ENCODE results near the gene ZFR. TPM values are rescaled to one million over a fixed set of nuclear protein-coding genes. Genes with fewer than 3 reads are reported as not detected.

ZFR gene
- total and polyA plus RNA-seq, 8 donors: 47.1 to 116 (median 103) TPM

DNA sequence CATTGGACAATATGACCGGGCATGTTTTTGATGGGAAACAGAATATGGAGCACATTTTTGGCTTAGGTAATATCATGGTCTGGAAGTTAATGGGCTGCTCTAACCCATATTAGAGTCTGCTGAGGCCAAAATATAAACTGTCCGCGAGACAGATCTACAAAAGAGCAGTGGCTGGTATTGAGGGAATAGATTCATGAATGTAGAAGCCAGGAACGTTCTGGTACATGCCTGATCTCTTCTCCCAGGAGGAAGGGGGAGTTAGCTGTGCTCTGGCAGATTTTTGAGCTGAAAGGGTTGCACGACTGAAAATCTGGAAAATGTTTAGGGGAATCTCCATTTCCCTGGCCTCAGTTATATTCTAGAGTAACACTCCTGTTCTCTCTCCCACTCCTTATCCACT, 42.9 kb upstream of the ZFR start:
- H3K4me1 ChIP-seq: no peaks in the 10 kb centered on the region
- ATAC-seq: no peak

DNA sequence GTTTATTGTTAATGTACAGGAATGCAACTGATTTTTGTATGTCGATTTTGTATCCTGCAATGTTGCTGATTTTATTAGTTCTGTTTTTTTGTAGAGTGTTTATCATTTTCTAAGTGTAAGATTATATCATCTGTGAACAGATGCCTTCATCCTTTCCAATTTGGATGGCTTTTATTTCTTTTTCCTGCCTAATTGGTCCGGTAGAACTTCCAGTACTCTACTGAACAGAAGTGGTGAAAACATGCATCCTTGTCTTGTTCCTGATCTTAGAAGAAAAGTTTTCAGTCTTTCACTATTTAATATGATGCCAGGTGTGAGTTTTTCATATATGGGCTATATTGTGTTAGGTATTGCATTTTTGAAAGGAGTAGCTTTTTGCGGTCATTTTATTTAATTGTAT, 42.5 kb upstream of the ZFR start:
- no peaks in the 10 kb centered on the region for H3K4me1 ChIP-seq
- H3K9me3 ChIP-seq: no peaks in the 10 kb centered on the region
- no peak overlapping the region for H3K4me3 ChIP-seq
- TF ChIP-seq, protein P1, sequence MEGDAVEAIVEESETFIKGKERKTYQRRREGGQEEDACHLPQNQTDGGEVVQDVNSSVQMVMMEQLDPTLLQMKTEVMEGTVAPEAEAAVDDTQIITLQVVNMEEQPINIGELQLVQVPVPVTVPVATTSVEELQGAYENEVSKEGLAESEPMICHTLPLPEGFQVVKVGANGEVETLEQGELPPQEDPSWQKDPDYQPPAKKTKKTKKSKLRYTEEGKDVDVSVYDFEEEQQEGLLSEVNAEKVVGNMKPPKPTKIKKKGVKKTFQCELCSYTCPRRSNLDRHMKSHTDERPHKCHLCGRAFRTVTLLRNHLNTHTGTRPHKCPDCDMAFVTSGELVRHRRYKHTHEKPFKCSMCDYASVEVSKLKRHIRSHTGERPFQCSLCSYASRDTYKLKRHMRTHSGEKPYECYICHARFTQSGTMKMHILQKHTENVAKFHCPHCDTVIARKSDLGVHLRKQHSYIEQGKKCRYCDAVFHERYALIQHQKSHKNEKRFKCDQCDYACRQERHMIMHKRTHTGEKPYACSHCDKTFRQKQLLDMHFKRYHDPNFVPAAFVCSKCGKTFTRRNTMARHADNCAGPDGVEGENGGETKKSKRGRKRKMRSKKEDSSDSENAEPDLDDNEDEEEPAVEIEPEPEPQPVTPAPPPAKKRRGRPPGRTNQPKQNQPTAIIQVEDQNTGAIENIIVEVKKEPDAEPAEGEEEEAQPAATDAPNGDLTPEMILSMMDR (IDR thresholded peaks at IDR 0.05): no peak
- H3K27me3 ChIP-seq: no peaks in the 10 kb centered on the region
- H3K36me3 ChIP-seq: no peaks in the 10 kb centered on the region
- no peak for ATAC-seq
- H3K27ac ChIP-seq: no peak overlapping the region
- DNase-seq: no peak
- intact Hi-C loops (cut with DNase I): no loop called here

More for the DNA sequence above, 42.9 kb upstream of the ZFR start:
- Histone ChIP-seq H3K27me3 (no peaks in the 10 kb centered on the region), H3K4me3 (no peak overlapping the region), H3K27ac (no peak overlapping the region), H3K36me3 (no peaks in the 10 kb centered on the region), H3K9me3 (no peaks in the 10 kb centered on the region)
- no peak for DNase-seq
- TF ChIP-seq, protein P1 (IDR thresholded peaks at IDR 0.05): no peak
- intact Hi-C loops (cut with DNase I): no loop called here

DNA sequence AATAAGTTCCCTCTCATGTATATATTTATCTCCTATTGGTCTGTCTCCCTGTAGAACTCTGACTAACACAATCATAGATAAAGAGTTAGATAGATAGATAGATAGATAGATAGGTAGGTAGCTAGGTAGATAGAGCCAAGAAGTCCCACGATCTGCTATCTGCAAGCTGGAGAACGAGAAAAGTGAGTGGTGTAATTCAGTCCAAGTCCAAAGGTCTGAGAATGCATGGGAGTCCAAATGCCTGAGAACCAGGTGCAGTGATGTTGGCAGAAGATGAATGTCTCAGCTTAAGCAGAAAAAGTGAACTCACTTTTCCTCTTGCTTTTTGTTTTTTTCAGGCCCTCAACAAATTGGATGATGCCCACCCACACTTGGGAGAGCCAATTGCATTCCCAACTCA, 37.7 kb upstream of the ZFR start:
- H3K4me1 ChIP-seq: no peaks in the 10 kb centered on the region
- intact Hi-C loops (cut with DNase I): no loop called here
- no peak overlapping the region for H3K27ac ChIP-seq
- DNase-seq: no peak
- no peaks in the 10 kb centered on the region for H3K36me3 ChIP-seq
- TF ChIP-seq, protein P1 (IDR thresholded peaks at IDR 0.05): no peak
- H3K9me3 ChIP-seq: no peaks in the 10 kb centered on the region
- H3K27me3 ChIP-seq: no peaks in the 10 kb centered on the region
- no peak overlapping the region for H3K4me3 ChIP-seq
- ATAC-seq: no peak

DNA sequence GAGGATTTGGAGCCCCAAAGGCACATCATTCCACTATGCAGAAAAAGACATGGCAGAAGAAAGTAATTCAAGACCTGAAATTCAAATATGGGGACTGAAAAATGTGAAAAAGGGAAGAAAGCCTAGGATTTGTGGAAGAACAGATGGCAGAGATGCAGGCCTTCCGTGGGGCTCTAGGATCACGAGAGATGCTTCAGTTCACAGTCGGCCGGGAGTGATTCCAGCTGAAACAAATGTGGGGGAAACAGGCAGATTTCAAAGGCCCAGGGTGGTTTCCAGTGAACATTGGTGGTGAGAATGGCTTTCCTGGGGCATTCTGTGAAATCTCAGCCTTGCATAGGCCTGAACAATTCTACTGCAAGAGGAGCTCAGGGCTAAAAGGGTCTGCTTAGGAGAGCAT, 34.6 kb upstream of the ZFR start:
- ATAC-seq: no peak
- intact Hi-C loops (cut with DNase I): no loop called here

DNA sequence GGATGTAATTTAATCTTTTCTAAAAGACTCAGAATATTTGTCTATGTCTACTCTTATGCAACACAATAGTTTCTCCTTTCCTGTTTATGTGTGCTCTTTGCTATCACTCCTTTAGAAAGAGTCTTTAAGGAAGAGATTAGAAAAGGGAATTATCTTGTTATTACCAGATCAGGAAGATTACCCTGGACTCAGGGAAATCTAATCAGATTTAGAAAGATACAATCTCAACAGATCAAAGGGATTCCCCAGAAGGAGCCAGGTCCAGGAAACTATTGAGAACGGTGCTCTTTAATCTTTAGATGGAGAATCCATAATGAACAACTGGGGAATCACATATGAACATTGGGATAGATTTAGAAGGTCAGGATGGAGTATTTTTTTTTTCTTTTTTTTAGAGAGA, 32.4 kb upstream of the ZFR start:
- Histone ChIP-seq H3K4me3 (no peak overlapping the region), H3K4me1 (no peaks in the 10 kb centered on the region), H3K27ac (no peak overlapping the region), H3K9me3 (no peaks in the 10 kb centered on the region), H3K27me3 (no peaks in the 10 kb centered on the region), H3K36me3 (no peaks in the 10 kb centered on the region)
- DNase-seq (no peak), ATAC-seq (no peak)
- TF ChIP-seq, protein P1 (IDR thresholded peaks at IDR 0.05): no peak
- intact Hi-C loops (cut with DNase I): no loop called here

More for the DNA sequence above, 34.6 kb upstream of the ZFR start:
- Histone ChIP-seq H3K4me3 (no peak overlapping the region), H3K36me3 (no peaks in the 10 kb centered on the region), H3K4me1 (no peaks in the 10 kb centered on the region), H3K9me3 (no peaks in the 10 kb centered on the region), H3K27me3 (no peaks in the 10 kb centered on the region), H3K27ac (no peak overlapping the region)
- DNase-seq: no peak
- TF ChIP-seq, protein P1 (IDR thresholded peaks at IDR 0.05): no peak

All from left lung (tissue), 10 donors.